HepG2 (cell line): ENCODE data around the gene ZFP90. TPM values are rescaled to one million over a fixed set of nuclear protein-coding genes. Genes with fewer than 3 reads are reported as not detected.
A peak's percentile ranks its signal among the peaks of the same experiment; 100 is the strongest.

Source experiments
- AGO1 ChIP-seq: fragments of 200-400 bp; formaldehyde crosslinking; IDR thresholded peaks from 2 replicates; pipeline ENCODE4 v1.6.1; 2017; ENCODE audit warnings: mild to moderate bottlenecking, low read depth, low read length, moderate library complexity; ENCODE audit not compliant: poor library complexity, severe bottlenecking
- CEBPG ChIP-seq: IDR thresholded peaks from 2 replicates; pipeline ENCODE4 v1.6.1; 2016
- DR1 ChIP-seq: sonication (generic); formaldehyde crosslinking; IDR thresholded peaks from 2 replicates; pipeline ENCODE4 v1.8.0; 2021; ENCODE audit warnings: mild to moderate bottlenecking, missing genetic modification reagents, inconsistent platforms
- GABPB1 ChIP-seq: IDR thresholded peaks from 2 replicates; pipeline ENCODE4 v1.6.1; 2016; ENCODE audit warnings: mild to moderate bottlenecking, missing genetic modification reagents, moderate library complexity, missing compliant biosample characterization
- HNF4G ChIP-seq, 2 experiments: sonication (generic) in 1 of 2; formaldehyde crosslinking in 1 of 2; IDR thresholded peaks; 2 replicates each; pipeline versions ENCODE4 v1.4.0 to v1.6.1; 2011 to 2020; ENCODE audit warnings: borderline replicate concordance in 2 of 2, low read depth in 2 of 2, mild to moderate bottlenecking in 2 of 2, low read length in 1 of 2, missing genetic modification reagents in 1 of 2, moderate library complexity in 1 of 2
- JUND ChIP-seq: sonication (generic); formaldehyde crosslinking; IDR thresholded peaks from 2 replicates; pipeline ENCODE4 v1.8.0; 2022; ENCODE audit warnings: mild to moderate bottlenecking, missing genetic modification reagents
- KDM6A ChIP-seq: IDR thresholded peaks from 2 replicates; pipeline ENCODE4 v1.6.1; 2016; ENCODE audit warnings: low read depth
- MEF2D ChIP-seq: sonication (generic); formaldehyde crosslinking; IDR thresholded peaks from 2 replicates; pipeline ENCODE4 v1.5.1; 2020; ENCODE audit warnings: mild to moderate bottlenecking, missing genetic modification reagents
- PHF20 ChIP-seq: sonication (generic); formaldehyde crosslinking; IDR thresholded peaks from 2 replicates; pipeline ENCODE4 v1.5.0; 2020; ENCODE audit warnings: mild to moderate bottlenecking, missing genetic modification reagents
- SAFB2 ChIP-seq: sonication (generic); formaldehyde crosslinking; IDR thresholded peaks from 2 replicates; pipeline ENCODE4 v1.5.1; 2020; ENCODE audit warnings: missing genetic modification reagents, low read depth, mild to moderate bottlenecking, borderline replicate concordance
- SIX1 ChIP-seq: sonication (generic); formaldehyde crosslinking; IDR thresholded peaks from 2 replicates; pipeline ENCODE4 v1.4.0; 2020; ENCODE audit warnings: missing genetic modification reagents, borderline replicate concordance
- SMC3 ChIP-seq: IDR thresholded peaks from 2 replicates; pipeline ENCODE4 v1.6.1; 2011; ENCODE audit warnings: low read length, improper control_type of control experiment
- STAG1 ChIP-seq: sonication (generic); formaldehyde crosslinking; IDR thresholded peaks from 2 replicates; pipeline ENCODE4 v1.4.0; 2020; ENCODE audit warnings: missing genetic modification reagents
- ZBTB38 ChIP-seq: sonication (generic); formaldehyde crosslinking; IDR thresholded peaks from 2 replicates; pipeline ENCODE4 v1.5.1; 2020; ENCODE audit warnings: mild to moderate bottlenecking, missing genetic modification reagents
- ZC3H13 ChIP-seq: sonication (generic); formaldehyde crosslinking; IDR thresholded peaks from 2 replicates; pipeline ENCODE4 v1.8.1; 2023; ENCODE audit warnings: mild to moderate bottlenecking, missing genetic modification reagents, moderate library complexity
- ZFP1 ChIP-seq: IDR thresholded peaks from 2 replicates; pipeline ENCODE4 v1.6.1; 2016
- ZFP36L1 ChIP-seq: sonication (generic); formaldehyde crosslinking; IDR thresholded peaks from 2 replicates; pipeline ENCODE4 v1.8.0; 2022; ENCODE audit warnings: mild to moderate bottlenecking, missing genetic modification reagents, moderate library complexity
- ZIK1 ChIP-seq: sonication (generic); formaldehyde crosslinking; IDR thresholded peaks from 2 replicates; pipeline ENCODE4 v1.5.0; 2020; ENCODE audit warnings: mild to moderate bottlenecking, low read depth, missing genetic modification reagents, borderline replicate concordance
- ZNF143 ChIP-seq: sonication (generic); formaldehyde crosslinking; IDR thresholded peaks from 2 replicates; pipeline ENCODE4 v1.4.0; 2020; ENCODE audit warnings: missing genetic modification reagents
- ZNF17 ChIP-seq: sonication (generic); formaldehyde crosslinking; IDR thresholded peaks from 2 replicates; pipeline ENCODE4 v1.5.0; 2020; ENCODE audit warnings: mild to moderate bottlenecking, missing genetic modification reagents
- ZNF232 ChIP-seq: sonication (generic); formaldehyde crosslinking; IDR thresholded peaks from 2 replicates; pipeline ENCODE4 v1.4.0; 2020; ENCODE audit warnings: missing genetic modification reagents, borderline replicate concordance
- ZNF598 ChIP-seq: sonication (generic); formaldehyde crosslinking; IDR thresholded peaks from 2 replicates; pipeline ENCODE4 v1.5.1; 2020; ENCODE audit warnings: mild to moderate bottlenecking, missing genetic modification reagents, borderline replicate concordance
- ZNF605 ChIP-seq: sonication (generic); formaldehyde crosslinking; IDR thresholded peaks from 2 replicates; pipeline ENCODE4 v1.8.0; 2022; ENCODE audit warnings: mild to moderate bottlenecking, missing genetic modification reagents
- ZNF644 ChIP-seq: IDR thresholded peaks from 2 replicates; pipeline ENCODE4 v1.6.1; 2016; ENCODE audit warnings: low read depth
- ZSCAN30 ChIP-seq: sonication (generic); formaldehyde crosslinking; IDR thresholded peaks from 2 replicates; pipeline ENCODE4 v1.5.0; 2020; ENCODE audit warnings: mild to moderate bottlenecking, missing genetic modification reagents
- ZSCAN9 ChIP-seq: IDR thresholded peaks from 2 replicates; pipeline ENCODE4 v1.6.1; 2016; ENCODE audit warnings: borderline replicate concordance
- polyA plus RNA-seq, 8 experiments: library from polyadenylated mRNA; depleted of rRNA in 3 of 8; stranded (reverse) in 7 of 8; unstranded in 1 of 8; fragments of >200 nt; fragmentation: Illumina TruSeq in 4 of 8; extraction: Trizol in 4 of 8; gene quantifications; 2 replicates each; pipeline versions ENCODE4 v1.2.1 to v1.2.3, GENCODE V29; 2011 to 2016; ENCODE audit warnings: low read depth in 4 of 8, missing spikeins in 1 of 8, mixed read lengths in 1 of 8; ENCODE audit not compliant: insufficient read depth in 1 of 8
- total RNA-seq, 5 experiments: library from RNA; depleted of rRNA; stranded (reverse); fragments of >200 nt; fragmentation: Illumina TruSeq; extraction: Trizol; gene quantifications; 2 replicates each; pipeline ENCODE4 v1.2.3, GENCODE V29; 2016; ENCODE audit warnings: low read depth in 1 of 5
- TF ChIP-seq, protein P1 (sequence below): sonication (generic); formaldehyde crosslinking; IDR thresholded peaks from 2 replicates; pipeline ENCODE4 v1.4.0; 2020; ENCODE audit warnings: missing genetic modification reagents, mild to moderate bottlenecking, borderline replicate concordance
- TF ChIP-seq, protein P2 (sequence below): sonication (generic); formaldehyde crosslinking; conservative IDR thresholded peaks from 2 replicates; pipeline ENCODE4 v1.4.0; 2020; ENCODE audit warnings: missing genetic modification reagents

ZFP90 gene
- total and polyA plus RNA-seq, 2 of the 13 experiments (the other 11 are each of a cell fraction or from before 2014, with no cell fraction given): 17.6 to 18.9 TPM

DNA sequence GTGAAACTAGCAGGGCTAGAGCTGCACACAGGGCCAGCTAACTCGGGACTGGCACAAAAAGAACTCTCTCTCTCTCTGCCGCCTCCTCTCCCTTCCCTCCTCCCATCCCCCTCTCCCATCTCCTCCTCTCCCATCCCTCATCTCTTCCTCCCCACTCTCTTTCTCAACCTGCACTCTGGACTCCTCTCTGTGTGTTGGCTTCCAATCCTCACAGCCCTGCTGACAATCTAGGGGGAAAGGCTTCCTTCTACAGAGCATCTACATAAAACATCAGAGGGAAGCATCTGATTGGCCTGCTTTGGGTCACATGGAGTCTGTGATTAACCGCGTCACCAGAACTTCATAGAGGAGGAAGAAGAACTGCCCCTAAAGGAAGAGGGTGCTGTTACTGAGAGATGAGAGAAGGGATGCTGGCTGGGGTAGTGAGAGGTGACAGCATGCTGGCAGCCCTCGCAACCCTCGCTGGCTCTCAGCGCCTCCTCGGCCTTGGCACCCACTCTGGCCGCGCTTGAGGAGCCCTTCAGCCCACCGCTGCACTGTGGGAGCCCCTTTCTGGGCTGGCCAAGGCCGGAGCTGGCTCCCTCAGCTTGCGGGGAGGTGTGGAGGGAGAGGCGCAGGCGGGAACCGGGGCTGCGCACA, 12.8 kb upstream of the ZFP90 start (continued):
- TF ChIP-seq, protein P1, sequence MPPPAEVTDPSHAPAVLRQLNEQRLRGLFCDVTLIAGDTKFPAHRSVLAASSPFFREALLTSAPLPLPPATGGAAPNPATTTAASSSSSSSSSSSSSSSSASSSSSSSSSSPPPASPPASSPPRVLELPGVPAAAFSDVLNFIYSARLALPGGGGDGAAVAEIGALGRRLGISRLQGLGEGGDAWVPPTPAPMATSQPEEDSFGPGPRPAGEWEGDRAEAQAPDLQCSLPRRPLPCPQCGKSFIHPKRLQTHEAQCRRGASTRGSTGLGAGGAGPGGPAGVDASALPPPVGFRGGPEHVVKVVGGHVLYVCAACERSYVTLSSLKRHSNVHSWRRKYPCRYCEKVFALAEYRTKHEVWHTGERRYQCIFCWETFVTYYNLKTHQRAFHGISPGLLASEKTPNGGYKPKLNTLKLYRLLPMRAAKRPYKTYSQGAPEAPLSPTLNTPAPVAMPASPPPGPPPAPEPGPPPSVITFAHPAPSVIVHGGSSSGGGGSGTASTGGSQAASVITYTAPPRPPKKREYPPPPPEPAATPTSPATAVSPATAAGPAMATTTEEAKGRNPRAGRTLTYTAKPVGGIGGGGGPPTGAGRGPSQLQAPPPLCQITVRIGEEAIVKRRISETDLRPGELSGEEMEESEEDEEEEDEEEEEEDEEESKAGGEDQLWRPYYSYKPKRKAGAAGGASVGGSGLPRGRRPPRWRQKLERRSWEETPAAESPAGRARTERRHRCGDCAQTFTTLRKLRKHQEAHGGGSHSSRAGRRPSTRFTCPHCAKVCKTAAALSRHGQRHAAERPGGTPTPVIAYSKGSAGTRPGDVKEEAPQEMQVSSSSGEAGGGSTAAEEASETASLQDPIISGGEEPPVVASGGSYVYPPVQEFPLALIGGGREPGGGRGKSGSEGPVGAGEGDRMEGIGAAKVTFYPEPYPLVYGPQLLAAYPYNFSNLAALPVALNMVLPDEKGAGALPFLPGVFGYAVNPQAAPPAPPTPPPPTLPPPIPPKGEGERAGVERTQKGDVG (CRISPR knock-in tag): 0 out of 2 replicates have a peak, but pooled peaks have one; percentile 16
- TF ChIP-seq GABPB1: no peak
- no peak for TF ChIP-seq PHF20
- 0 out of 2 replicates have a peak, but pooled peaks have one; percentile 48 for TF ChIP-seq ZNF644 (CRISPR knock-in tag)
- no peak for TF ChIP-seq DR1
- TF ChIP-seq ZNF232 (CRISPR knock-in tag): no peak
- TF ChIP-seq SIX1 (CRISPR knock-in tag): no peak
- TF ChIP-seq HNF4G (IDR thresholded peaks at IDR 0.05; ENCODE audit: borderline replicate concordance, low read depth, low read length): peak; percentile 77
- no peak for TF ChIP-seq HNF4G (CRISPR knock-in tag; IDR thresholded peaks at IDR 0.05; ENCODE audit: borderline replicate concordance, low read depth)
- TF ChIP-seq CEBPG (CRISPR knock-in tag): peak; percentile 81
- TF ChIP-seq ZNF605 (CRISPR knock-in tag): no peak
- TF ChIP-seq ZIK1 (CRISPR knock-in tag): no peak
- TF ChIP-seq SMC3: no peak
- TF ChIP-seq ZNF598 (CRISPR knock-in tag): no peak
- no peak for TF ChIP-seq ZNF17 (CRISPR knock-in tag)
- TF ChIP-seq STAG1 (CRISPR knock-in tag): no peak
- no peak for TF ChIP-seq ZNF143 (CRISPR knock-in tag)
- peak; percentile 61 for TF ChIP-seq KDM6A (CRISPR knock-in tag)
- no peak for TF ChIP-seq ZFP1 (CRISPR knock-in tag)
- no peak for TF ChIP-seq ZSCAN9 (CRISPR knock-in tag)
- no peak for TF ChIP-seq AGO1
- no peak for TF ChIP-seq ZSCAN30 (CRISPR knock-in tag)
- TF ChIP-seq MEF2D: no peak
- TF ChIP-seq JUND (CRISPR knock-in tag): no peak
- TF ChIP-seq ZFP36L1 (CRISPR knock-in tag): no peak
- TF ChIP-seq, protein P2, sequence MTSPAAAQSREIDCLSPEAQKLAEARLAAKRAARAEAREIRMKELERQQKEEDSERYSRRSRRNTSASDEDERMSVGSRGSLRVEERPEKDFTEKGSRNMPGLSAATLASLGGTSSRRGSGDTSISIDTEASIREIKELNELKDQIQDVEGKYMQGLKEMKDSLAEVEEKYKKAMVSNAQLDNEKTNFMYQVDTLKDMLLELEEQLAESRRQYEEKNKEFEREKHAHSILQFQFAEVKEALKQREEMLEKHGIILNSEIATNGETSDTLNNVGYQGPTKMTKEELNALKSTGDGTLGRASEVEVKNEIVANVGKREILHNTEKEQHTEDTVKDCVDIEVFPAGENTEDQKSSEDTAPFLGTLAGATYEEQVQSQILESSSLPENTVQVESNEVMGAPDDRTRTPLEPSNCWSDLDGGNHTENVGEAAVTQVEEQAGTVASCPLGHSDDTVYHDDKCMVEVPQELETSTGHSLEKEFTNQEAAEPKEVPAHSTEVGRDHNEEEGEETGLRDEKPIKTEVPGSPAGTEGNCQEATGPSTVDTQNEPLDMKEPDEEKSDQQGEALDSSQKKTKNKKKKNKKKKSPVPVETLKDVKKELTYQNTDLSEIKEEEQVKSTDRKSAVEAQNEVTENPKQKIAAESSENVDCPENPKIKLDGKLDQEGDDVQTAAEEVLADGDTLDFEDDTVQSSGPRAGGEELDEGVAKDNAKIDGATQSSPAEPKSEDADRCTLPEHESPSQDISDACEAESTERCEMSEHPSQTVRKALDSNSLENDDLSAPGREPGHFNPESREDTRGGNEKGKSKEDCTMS (CRISPR knock-in tag): no peak
- TF ChIP-seq ZC3H13: no peak
- no peak for TF ChIP-seq ZBTB38 (CRISPR knock-in tag)
- no peak for TF ChIP-seq SAFB2 (CRISPR knock-in tag)
